Activated T-cell treated with anti-CD3 and anti-CD28 coated beads for 4 hours (primary cell): ENCODE results near the gene GALM.

Experiments used
- DNase-seq: peaks from one replicate; pipeline ENCODE4 v3.0.0-alpha.2; 2020

The GALM gene

GRCh38 chr2:38778687-38779082, 112.8 kb downstream of the GALM start:
- DNase-seq = no peak

GRCh38 chr2:38783586-38783985, 117.7 kb downstream of the GALM start:
- no peak for DNase-seq
